T-cell (primary cell): Measurements from ENCODE around the gene ERC2. TPM values are rescaled to one million over a fixed set of nuclear protein-coding genes. Genes with fewer than 3 reads are reported as not detected.

Experiments used
- ATAC-seq, 4 experiments: fragments of 200-7000 bp in 3 of 4; fragments of 150-1000 bp in 1 of 4; cut with Tn5 transposase; replicated peaks in 1 of 4; 1 replicate in 3 of 4; 2 replicates in 1 of 4; pipeline ENCODE4 v1.10.0; 2021; ENCODE audit warnings: moderate library complexity in 3 of 4, mild to moderate bottlenecking in 2 of 4, moderate number of reproducible peaks in 1 of 4
- CTCF ChIA-PET, 2 donors: fragments of 300-600 bp; sonication (Branson Sonifier 250); formaldehyde crosslinking; loops; one replicate each; lab custom pipeline; 2022; ENCODE audit warnings: antibody characterized with exemption in 2 of 2; lab: Charles Lee
- POLR2A ChIA-PET, 2 donors: fragments of 300-600 bp; sonication (Branson Sonifier 250); formaldehyde crosslinking; loops; one replicate each; lab custom pipeline; 2022; ENCODE audit warnings: antibody characterized with exemption in 2 of 2; lab: Charles Lee
- DNase-seq, 35 experiments: peaks; one replicate each; pipeline versions ENCODE4 v3.0.0 to v3.0.0-alpha.2; 2013 to 2023
- H3K27ac ChIP-seq: one replicate; pipeline ENCODE4 v1.5.1; 2013; ENCODE audit warnings: low read length
- H3K27me3 ChIP-seq, 2 experiments: replicated peaks in 1 of 2; 1 replicate in 1 of 2; 2 replicates in 1 of 2; pipeline versions ENCODE4 v1.6.1 to v1.7.0; 2013; ENCODE audit warnings: low read length in 1 of 2, mixed read lengths in 1 of 2; ENCODE audit not compliant: control insufficient read depth in 2 of 2, insufficient read depth in 2 of 2; ENCODE audit errors: extremely low read depth in 1 of 2
- H3K36me3 ChIP-seq, 2 donors: 1 replicate in 1 of 2; 2 replicates in 1 of 2; pipeline versions ENCODE4 v1.6.1 to v1.7.0; 2013; ENCODE audit warnings: low read length in 1 of 2; ENCODE audit not compliant: control insufficient read depth in 2 of 2, insufficient read depth in 1 of 2; ENCODE audit errors: extremely low read depth in 1 of 2
- H3K4me1 ChIP-seq, 2 experiments: 1 replicate in 1 of 2; 2 replicates in 1 of 2; pipeline versions ENCODE4 v1.6.1 to v1.7.0; 2013; ENCODE audit warnings: low read length in 2 of 2, mixed read lengths in 1 of 2; ENCODE audit not compliant: insufficient read depth in 2 of 2, control insufficient read depth in 1 of 2; ENCODE audit errors: extremely low read depth in 1 of 2
- H3K4me3 ChIP-seq, 2 donors: 1 replicate in 1 of 2; 2 replicates in 1 of 2; pipeline versions ENCODE4 v1.5.1 to v1.7.0; 2013; ENCODE audit warnings: mild to moderate bottlenecking in 2 of 2, low read length in 1 of 2, moderate library complexity in 1 of 2; ENCODE audit not compliant: control insufficient read depth in 1 of 2; ENCODE audit errors: extremely low read depth in 1 of 2
- H3K9me3 ChIP-seq: 2 replicates; pipeline ENCODE4 v1.7.0; 2013
- H3K27ac Mint-ChIP-seq, 2 donors: one replicate each; pipeline ENCODE4 v1.8.0; 2020 to 2021; ENCODE audit warnings: mild to moderate bottlenecking in 2 of 2, mixed read lengths in 2 of 2
- H3K27me3 Mint-ChIP-seq, 2 donors: one replicate each; pipeline ENCODE4 v1.8.0; 2021 to 2022; ENCODE audit warnings: mixed read lengths in 2 of 2
- H3K36me3 Mint-ChIP-seq: one replicate; pipeline ENCODE4 v1.8.0; 2021; ENCODE audit warnings: mixed read lengths
- H3K4me1 Mint-ChIP-seq, 3 donors: one replicate each; pipeline ENCODE4 v1.8.0; 2020 to 2022; ENCODE audit warnings: mixed read lengths in 3 of 3, mild to moderate bottlenecking in 1 of 3
- H3K4me3 Mint-ChIP-seq, 3 donors: one replicate each; pipeline ENCODE4 v1.8.0; 2020 to 2022; ENCODE audit warnings: mild to moderate bottlenecking in 3 of 3, mixed read lengths in 3 of 3, moderate library complexity in 3 of 3
- H3K9me3 Mint-ChIP-seq, 3 donors: one replicate each; pipeline ENCODE4 v1.8.0; 2020 to 2022; ENCODE audit warnings: mixed read lengths in 3 of 3
- WGBS: methylation state at CpG from one replicate; pipeline ENCODE4 v1.1.5; 2013; ENCODE audit warnings: missing lambda C conversion rate; ENCODE audit not compliant: insufficient coverage; 5-methylcytosine and 5-hydroxymethylcytosine counted together
- total RNA-seq, 35 experiments: library from RNA in 6 of 35; stranded (reverse) in 6 of 35; fragments of 120-200 nt in 1 of 35; gene quantifications; one replicate each; pipeline versions ENCODE4 v1.2.1 to v1.2.4 and lab custom pipeline; 2013 to 2026

Gene ERC2
- total RNA-seq, 5 donors from 2014 or later (not counting 1 experiment from before 2014, with no cell fraction given), result not detected

DNA sequence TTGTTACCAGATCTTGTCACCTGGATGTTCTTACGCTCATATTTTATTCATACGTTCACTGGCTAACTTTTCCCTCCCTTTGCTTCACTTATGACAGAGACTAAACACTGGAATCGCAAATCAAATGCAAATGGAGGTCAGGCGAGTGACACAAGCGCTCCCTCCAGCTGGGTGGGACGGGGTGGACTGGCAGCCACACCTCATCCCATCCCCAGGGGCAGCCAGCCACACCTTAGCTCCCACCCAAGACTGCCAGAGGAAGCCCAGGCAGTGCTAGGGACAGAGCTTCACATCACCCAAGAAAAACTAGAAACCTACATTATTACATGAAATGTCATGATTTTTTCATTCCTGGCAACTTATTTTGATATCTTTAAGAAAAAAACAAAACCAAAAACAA lies 366.2 kb downstream of the ERC2 start:
- Histone ChIP-seq H3K27ac (no peak overlapping the region), H3K27me3 (no peaks in the 10 kb centered on the region), H3K36me3 (no peaks in the 10 kb centered on the region), H3K9me3 (no peaks in the 10 kb centered on the region), H3K4me3 (no peak overlapping the region), H3K4me1 (no peaks in the 10 kb centered on the region)
- ATAC-seq, result no peak
- Mint-ChIP-seq H3K9me3 (peaks cover 0 to 4% (median 2%) of the 10 kb centered on the region in 3 donors), H3K36me3 (no peaks in the 10 kb centered on the region), H3K4me3 (no peak overlapping the region), H3K27ac (no peak overlapping the region), H3K4me1 (no peaks in the 10 kb centered on the region), H3K27me3 (peaks cover 2 to 6% of the 10 kb centered on the region in 2 donors)
- WGBS, result 73% methylated on average over 6 of the region's 6 CpGs
- CTCF ChIA-PET, result no interaction called here
- POLR2A ChIA-PET, result no interaction called here
- no peak for DNase-seq

DNA sequence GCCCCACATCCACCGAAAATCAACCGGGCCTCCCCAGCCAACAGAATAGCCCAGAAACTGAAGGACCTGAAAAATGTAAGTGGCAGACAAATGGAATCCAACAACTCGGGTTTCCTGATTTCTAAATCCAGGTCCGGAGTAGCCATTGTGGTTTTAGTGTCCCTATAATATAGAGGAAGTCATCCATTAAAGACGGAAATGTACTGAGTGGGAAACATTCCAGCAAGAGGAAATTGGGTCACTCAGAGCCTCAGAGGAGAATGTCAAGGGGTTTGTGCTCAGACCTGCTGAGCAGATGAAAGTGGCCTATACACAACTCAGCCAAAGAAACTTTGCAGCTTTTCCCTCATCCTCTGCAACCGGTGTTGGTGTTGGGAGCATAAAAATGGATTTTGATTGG lies 366.7 kb downstream of the ERC2 start:
- Mint-ChIP-seq H3K4me3 (no peak overlapping the region), H3K9me3 (peaks cover 0 to 4% (median 2%) of the 10 kb centered on the region in 3 donors), H3K27ac (no peak overlapping the region), H3K4me1 (no peaks in the 10 kb centered on the region), H3K27me3 (peaks cover 2 to 6% of the 10 kb centered on the region in 2 donors), H3K36me3 (no peaks in the 10 kb centered on the region)
- POLR2A ChIA-PET, result no interaction called here
- H3K36me3 ChIP-seq, result no peaks in the 10 kb centered on the region
- CTCF ChIA-PET, result no interaction called here
- no peaks in the 10 kb centered on the region for H3K4me1 ChIP-seq
- no peak overlapping the region for H3K27ac ChIP-seq
- H3K27me3 ChIP-seq, result no peaks in the 10 kb centered on the region
- H3K9me3 ChIP-seq, result no peaks in the 10 kb centered on the region
- H3K4me3 ChIP-seq, result no peak overlapping the region
- no peak for DNase-seq
- WGBS, result 0% methylated on average over 1 of the region's 6 CpGs
- no peak for ATAC-seq

DNA sequence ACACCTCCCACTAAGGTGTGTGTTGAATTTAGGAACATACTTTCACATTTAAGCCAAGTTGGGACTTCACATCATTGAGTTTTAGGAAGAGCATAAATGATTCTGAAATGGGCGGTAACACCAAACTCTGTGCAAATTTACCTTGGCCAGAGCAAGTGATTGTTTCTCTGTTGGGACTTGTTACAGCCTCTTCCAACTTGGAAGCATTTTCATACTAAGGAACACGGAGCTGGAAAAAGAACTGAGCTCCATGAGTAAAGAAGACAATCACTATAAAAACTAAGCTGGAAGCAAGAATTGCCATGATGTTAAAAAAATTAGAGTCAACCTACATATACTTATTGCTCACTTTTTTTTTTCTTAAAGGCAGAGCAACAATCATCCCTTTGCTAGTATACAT lies 371.3 kb downstream of the ERC2 start:
- no peak for DNase-seq
- H3K4me1 Mint-ChIP-seq, result no peaks in the 10 kb centered on the region
- no CpG with 5 or more reads among the region's 2 CpGs for WGBS

DNA sequence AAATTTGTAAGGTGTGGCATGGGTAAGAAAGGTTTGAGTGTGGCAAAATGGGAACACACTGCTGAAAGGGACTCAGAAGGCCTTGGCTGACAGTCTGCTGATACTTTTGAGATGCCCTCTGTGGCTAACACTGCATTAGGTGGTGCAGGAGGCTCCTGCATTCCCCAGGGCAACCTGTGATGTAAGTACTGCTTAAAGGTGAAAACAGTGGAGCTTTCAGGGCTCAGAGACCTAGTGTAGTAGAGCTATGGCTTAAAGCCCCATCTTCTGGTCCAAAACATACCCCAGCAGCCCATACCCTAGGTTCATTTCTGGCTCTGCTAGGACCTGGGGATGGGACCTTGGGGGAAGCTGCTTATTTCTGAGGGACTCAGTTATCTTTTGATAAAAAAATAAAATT lies 374.1 kb downstream of the ERC2 start:
- POLR2A ChIA-PET, result no interaction called here

More for the DNA sequence above, 371.3 kb downstream of the ERC2 start:
- no peaks in the 10 kb centered on the region for H3K36me3 Mint-ChIP-seq
- no peak for ATAC-seq
- H3K36me3 ChIP-seq, result no peaks in the 10 kb centered on the region
- H3K4me1 ChIP-seq, result no peaks in the 10 kb centered on the region
- no peak overlapping the region for H3K4me3 ChIP-seq
- no peaks in the 10 kb centered on the region for H3K9me3 ChIP-seq
- H3K4me3 Mint-ChIP-seq, result no peak overlapping the region
- CTCF ChIA-PET, result no interaction called here
- no peaks in the 10 kb centered on the region for H3K27me3 ChIP-seq
- no peak overlapping the region for H3K27ac Mint-ChIP-seq
- H3K27ac ChIP-seq, result no peak overlapping the region
- peaks cover 0 to 4% (median 2%) of the 10 kb centered on the region in 3 donors for H3K9me3 Mint-ChIP-seq
- H3K27me3 Mint-ChIP-seq, result peaks cover 2 to 6% of the 10 kb centered on the region in 2 donors
- POLR2A ChIA-PET, result no interaction called here

DNA sequence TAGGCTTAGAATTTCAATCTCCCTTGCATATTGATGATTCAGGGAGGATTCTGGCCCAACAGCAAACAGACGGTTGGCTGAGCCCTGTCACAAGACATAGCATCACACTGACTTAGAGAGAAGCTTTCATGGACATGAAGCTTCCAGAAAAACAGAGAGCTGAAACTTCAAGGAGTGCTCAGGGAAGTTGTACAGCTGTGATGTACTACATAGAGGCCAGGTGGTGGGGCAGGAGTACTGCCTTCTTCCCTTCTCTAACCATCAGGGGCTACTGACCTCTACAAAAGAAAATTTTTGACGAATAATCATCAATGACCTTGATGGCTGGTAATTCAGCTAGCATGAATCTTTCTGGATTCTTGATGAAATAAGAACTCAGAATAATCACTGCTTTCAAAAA lies 378.5 kb downstream of the ERC2 start:
- ATAC-seq, result no peak
- no peaks in the 10 kb centered on the region for H3K4me1 Mint-ChIP-seq
- CTCF ChIA-PET, result no interaction called here
- no peaks in the 10 kb centered on the region for H3K36me3 ChIP-seq
- H3K27ac ChIP-seq, result no peak overlapping the region
- no peaks in the 10 kb centered on the region for H3K4me1 ChIP-seq
- H3K27me3 ChIP-seq, result no peaks in the 10 kb centered on the region
- H3K27ac Mint-ChIP-seq, result no peak overlapping the region
- no peak overlapping the region for H3K4me3 Mint-ChIP-seq
- H3K9me3 ChIP-seq, result no peaks in the 10 kb centered on the region
- WGBS, result 100% methylated on average over 2 of the region's 2 CpGs
- H3K36me3 Mint-ChIP-seq, result no peaks in the 10 kb centered on the region
- DNase-seq, result no peak
- H3K4me3 ChIP-seq, result no peak overlapping the region
- H3K27me3 Mint-ChIP-seq, result peaks cover 0 to 4% of the 10 kb centered on the region in 2 donors
- H3K9me3 Mint-ChIP-seq, result peaks cover 3 to 5% (median 4%) of the 10 kb centered on the region in 3 donors
- POLR2A ChIA-PET, result no interaction called here

More for the DNA sequence above, 374.1 kb downstream of the ERC2 start:
- H3K27ac ChIP-seq, result no peak overlapping the region
- Mint-ChIP-seq H3K27ac (no peak overlapping the region), H3K4me1 (no peaks in the 10 kb centered on the region), H3K9me3 (peaks cover 0 to 4% (median 0%) of the 10 kb centered on the region in 3 donors), H3K36me3 (no peaks in the 10 kb centered on the region), H3K4me3 (no peak overlapping the region), H3K27me3 (peaks cover 0 to 4% of the 10 kb centered on the region in 2 donors)
- no peaks in the 10 kb centered on the region for H3K27me3 ChIP-seq
- no peaks in the 10 kb centered on the region for H3K9me3 ChIP-seq
- CTCF ChIA-PET, result no interaction called here
- H3K4me1 ChIP-seq, result no peaks in the 10 kb centered on the region
- ATAC-seq (no peak), DNase-seq (no peak)
- H3K36me3 ChIP-seq, result no peaks in the 10 kb centered on the region
- H3K4me3 ChIP-seq, result no peak overlapping the region

DNA sequence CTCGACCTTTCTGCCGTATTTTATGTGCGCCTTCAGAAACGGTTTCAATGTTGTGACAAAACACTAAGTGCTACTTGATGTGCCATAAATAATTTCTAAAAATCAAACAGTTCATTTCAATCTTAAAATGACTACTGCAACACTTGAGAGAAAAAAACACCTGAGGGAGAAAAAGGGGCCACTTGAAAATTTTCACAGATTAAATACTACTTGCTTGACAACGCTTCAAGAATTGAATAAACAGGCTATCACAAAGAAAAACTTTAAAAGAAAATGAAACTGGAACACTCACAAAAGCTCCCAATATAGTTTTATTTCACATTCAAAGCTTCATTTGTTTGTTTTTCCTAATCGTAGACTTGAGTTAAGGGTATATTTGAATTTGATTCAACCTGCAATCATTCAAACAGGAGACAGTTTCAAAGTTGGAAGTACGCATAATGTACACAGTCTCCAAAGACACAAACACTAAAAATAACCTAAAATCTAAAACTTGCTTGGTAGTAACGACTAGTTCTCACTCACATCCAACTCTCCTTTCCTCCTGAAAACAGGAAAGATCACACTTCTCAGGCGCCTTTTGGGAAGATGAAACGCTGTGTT lies 380.7 kb downstream of the ERC2 start:
- whole genome bisulfite sequencing, result 100% methylated on average over 1 of the region's 10 CpGs
- no peaks in the 10 kb centered on the region for H3K36me3 ChIP-seq
- Mint-ChIP-seq H3K9me3 (peaks cover 3 to 5% (median 4%) of the 10 kb centered on the region in 3 donors), H3K27ac (no peak overlapping the region), H3K4me1 (no peaks in the 10 kb centered on the region), H3K36me3 (no peaks in the 10 kb centered on the region), H3K4me3 (no peak overlapping the region), H3K27me3 (peaks cover 0 to 4% of the 10 kb centered on the region in 2 donors)
- H3K4me3 ChIP-seq, result no peak overlapping the region
- no peaks in the 10 kb centered on the region for H3K27me3 ChIP-seq
- H3K27ac ChIP-seq, result no peak overlapping the region
- ChIA-PET CTCF (no interaction called here), POLR2A (no interaction called here)
- ATAC-seq (no peak), DNase-seq (no peak)
- no peaks in the 10 kb centered on the region for H3K9me3 ChIP-seq
- H3K4me1 ChIP-seq, result no peaks in the 10 kb centered on the region

DNA sequence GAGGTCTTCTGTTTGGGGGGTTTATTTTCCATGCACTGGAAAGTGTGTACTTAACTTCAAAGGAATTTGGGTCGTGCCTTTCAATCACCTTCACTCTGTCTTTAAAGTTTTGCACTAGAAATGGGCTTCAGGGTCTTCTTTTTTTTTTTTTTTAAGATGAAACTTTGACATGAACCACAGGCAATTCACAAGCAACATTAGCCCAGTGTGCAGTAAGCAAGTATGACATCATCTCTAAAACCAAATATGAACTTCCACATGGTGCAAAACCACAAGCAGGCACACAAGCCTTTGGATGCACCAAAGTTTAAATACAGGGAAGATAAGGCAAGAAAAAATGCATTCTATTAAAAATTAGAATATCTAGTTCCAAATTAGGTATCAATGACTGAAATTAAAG lies 381.9 kb downstream of the ERC2 start:
- no peak for ATAC-seq
- WGBS, result 20% methylated on average over 1 of the region's 1 CpG

More for the DNA sequence above, 381.9 kb downstream of the ERC2 start:
- Histone ChIP-seq H3K4me3 (no peak overlapping the region), H3K27ac (no peak overlapping the region), H3K4me1 (no peaks in the 10 kb centered on the region), H3K36me3 (no peaks in the 10 kb centered on the region), H3K9me3 (no peaks in the 10 kb centered on the region), H3K27me3 (no peaks in the 10 kb centered on the region)
- Mint-ChIP-seq H3K36me3 (no peaks in the 10 kb centered on the region), H3K27ac (no peak overlapping the region), H3K9me3 (peaks cover 3 to 5% (median 4%) of the 10 kb centered on the region in 3 donors), H3K4me1 (no peaks in the 10 kb centered on the region), H3K4me3 (no peak overlapping the region), H3K27me3 (peaks cover 0 to 4% of the 10 kb centered on the region in 2 donors)
- DNase-seq, result no peak
- POLR2A ChIA-PET, result no interaction called here
- CTCF ChIA-PET, result no interaction called here
